ENCODE data around the gene ITPK1. TPM values are rescaled to one million over a fixed set of nuclear protein-coding genes. Genes with fewer than 3 reads are reported as not detected.

Gene ITPK1
- total and polyA plus RNA-seq, 2 donors (not counting 3 experiments of a cell fraction or from before 2014, with no cell fraction given) = 39.6 to 51.8 TPM

- POLR2A ChIA-PET = interaction anchor here (1.0 kb wide), 1 partner anchor 180 kb away, joined by 3 read pairs; no protein-coding TSS in a partner anchor
- no TSS peak for BruUV-seq (replicated peaks)
- FAIRE-seq = no peak
These were observed 163.0 kb downstream of the ITPK1 start for GRCh38 chr14:92952481-92953298.

More at GRCh38 chr14:92952481-92953298, 163.0 kb downstream of the ITPK1 start:
- no peaks in the 10 kb centered on the region for H3K27me3 ChIP-seq (ENCODE audit: control insufficient read depth in 2 of 2, insufficient read depth in 2 of 2, low read length in 2 of 2)
- intact Hi-C loops (cut with micrococcal nuclease) (loop anchor here (1.0 to 5.0 kb wide), 7 partner anchors 163 to 665 kb away; partner anchors contain the start of gene ITPK1), dilution Hi-C loops (cut with MboI; ENCODE audit: extremely low pct_ligation_motif_present, low sequenced_read_pairs) (loop anchor here (25.0 kb wide), 1 partner anchor 185 kb away; no protein-coding TSS in a partner anchor)
- no peaks in the 10 kb centered on the region for H3K4me1 ChIP-seq (ENCODE audit: control insufficient read depth, extremely low read depth, insufficient read depth, low read length)
- CTCF ChIA-PET = interaction anchor here (0.6 to 5.5 kb wide), 41 partner anchors 9 to 266 kb away, joined by 3 to 109 read pairs (median 4); partner anchors contain the start of genes GON7, LYSET, MOAP1 and UBR7
- no peaks in the 10 kb centered on the region for H3K79me2 ChIP-seq (ENCODE audit: control insufficient read depth, insufficient read depth, low read length)
- no peak overlapping the region for H3K4me3 ChIP-seq (replicated peaks in 1 of 3; ENCODE audit: insufficient read depth in 1 of 3, low read depth in 1 of 3, low read length in 3 of 3)
- TF ChIP-seq JUN (IDR thresholded peaks at IDR 0.05; ENCODE audit: borderline replicate concordance, insufficient read depth, insufficient read length, low read depth) = no peak
- TF ChIP-seq MYC (IDR thresholded peaks at IDR 0.05; ENCODE audit: low read depth, low read length) = no peak
- TF ChIP-seq EZH2 (IDR thresholded peaks at IDR 0.05; ENCODE audit: borderline replicate concordance, low read depth, low read length, severe bottlenecking) = no peak
- no peak for TF ChIP-seq GATA2 (IDR thresholded peaks at IDR 0.05; ENCODE audit: insufficient read depth, insufficient read length, low read depth, low read length)
- no peak for TF ChIP-seq FOS (IDR thresholded peaks at IDR 0.05; ENCODE audit: borderline replicate concordance, insufficient read depth, low read length)
- TF ChIP-seq POLR2A (IDR thresholded peaks at IDR 0.05; ENCODE audit: low read depth, low read length) = no peak
- no peak for TF ChIP-seq POLR2AphosphoS5 (IDR thresholded peaks at IDR 0.05; ENCODE audit: insufficient read depth, low read depth, low read length)
- TF ChIP-seq MAX (IDR thresholded peaks at IDR 0.05; ENCODE audit: insufficient read depth, insufficient read length) = no peak
- no peak overlapping the region for H3K27ac ChIP-seq (ENCODE audit: insufficient read depth, low read depth, low read length)
- H3K36me3 ChIP-seq (ENCODE audit: control insufficient read depth in 2 of 2, extremely low read depth in 1 of 2, insufficient read depth in 2 of 2, low read length in 2 of 2) = no peaks in the 10 kb centered on the region
- no peak overlapping the region for H3K4me2 ChIP-seq (ENCODE audit: insufficient read depth, low read length)
- H3K9me1 ChIP-seq (replicated peaks; ENCODE audit: control insufficient read depth, extremely low read depth, insufficient read depth, low read length) = no peaks in the 10 kb centered on the region
- no peaks in the 10 kb centered on the region for H3K9me3 ChIP-seq (replicated peaks; ENCODE audit: control insufficient read depth, insufficient read depth, low read length)
- no peak overlapping the region for H3K9ac ChIP-seq (replicated peaks; ENCODE audit: extremely low read depth, insufficient read depth, low read length)
- DNase-seq (ENCODE audit: low read depth, low spot score) = no peak
- H2AFZ ChIP-seq (ENCODE audit: low read depth, low read length) = no peak overlapping the region
- H4K20me1 ChIP-seq (replicated peaks; ENCODE audit: control insufficient read depth, extremely low read depth, insufficient read depth, low read length) = no peaks in the 10 kb centered on the region
